ENCODE results near the gene BIVM. TPM values are rescaled to one million over a fixed set of nuclear protein-coding genes. Genes with fewer than 3 reads are reported as not detected.

BIVM gene
- total and polyA plus RNA-seq, 2 experiments from 2014 or later: 3.2 to 4.2 TPM

- peaks cover 5% of the 10 kb centered on the region; the same call in 1 of the 3 replicates for H3K9me3 Mint-ChIP-seq
- ATAC-seq: no peak
- no peak overlapping the region for H3K27ac Mint-ChIP-seq
Observed at GRCh38 chr13:102814025-102814607, 15.2 kb downstream of the BIVM start.

More at GRCh38 chr13:102814025-102814607, 15.2 kb downstream of the BIVM start:
- Histone ChIP-seq H3K36me3 (ENCODE audit: insufficient read depth) (no peaks in the 10 kb centered on the region), H3K79me2 (replicated peaks; ENCODE audit: insufficient read depth) (no peaks in the 10 kb centered on the region), H3K27ac (ENCODE audit: low read depth) (no peak overlapping the region), H3K4me1 (ENCODE audit: insufficient read depth) (no peaks in the 10 kb centered on the region), H3K27me3 (ENCODE audit: insufficient read depth) (no peaks in the 10 kb centered on the region), H3K9me2 (ENCODE audit: insufficient read depth) (no peaks in the 10 kb centered on the region), H3K4me3 (no peak overlapping the region), H3F3A (replicated peaks; ENCODE audit: low read depth) (no peaks in the 10 kb centered on the region), H4K20me1 (replicated peaks; ENCODE audit: insufficient read depth) (no peaks in the 10 kb centered on the region), H2AFZ (no peak overlapping the region), H3K4me2 (no peak overlapping the region)
- Mint-ChIP-seq H3K36me3 (ENCODE audit: low read depth) (peaks cover 10% of the 10 kb centered on the region; the same call in 2 of the 3 replicates), H3K27me3 (ENCODE audit: insufficient read depth, low read depth, poor library complexity) (no peaks in the 10 kb centered on the region), H3K4me1 (0 out of 3 replicates have a peak, but pooled peaks cover 3% of the 10 kb centered on the region), H3K4me3 (no peak overlapping the region)
- TF ChIP-seq, protein P1, sequence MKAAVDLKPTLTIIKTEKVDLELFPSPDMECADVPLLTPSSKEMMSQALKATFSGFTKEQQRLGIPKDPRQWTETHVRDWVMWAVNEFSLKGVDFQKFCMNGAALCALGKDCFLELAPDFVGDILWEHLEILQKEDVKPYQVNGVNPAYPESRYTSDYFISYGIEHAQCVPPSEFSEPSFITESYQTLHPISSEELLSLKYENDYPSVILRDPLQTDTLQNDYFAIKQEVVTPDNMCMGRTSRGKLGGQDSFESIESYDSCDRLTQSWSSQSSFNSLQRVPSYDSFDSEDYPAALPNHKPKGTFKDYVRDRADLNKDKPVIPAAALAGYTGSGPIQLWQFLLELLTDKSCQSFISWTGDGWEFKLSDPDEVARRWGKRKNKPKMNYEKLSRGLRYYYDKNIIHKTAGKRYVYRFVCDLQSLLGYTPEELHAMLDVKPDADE (IDR thresholded peaks at IDR 0.05): no peak
- no peak for TF ChIP-seq CREB1 (CRISPR knock-in tag; IDR thresholded peaks at IDR 0.05; ENCODE audit: low read depth)
- no peak for TF ChIP-seq NANOG (IDR thresholded peaks at IDR 0.05; ENCODE audit: borderline replicate concordance)
- TF ChIP-seq EZH2phosphoT487 (IDR thresholded peaks at IDR 0.05; ENCODE audit: unreplicated experiment): no peak
- TF ChIP-seq JUNB (IDR thresholded peaks at IDR 0.05; ENCODE audit: unreplicated experiment): no peak
- TF ChIP-seq, protein P2, sequence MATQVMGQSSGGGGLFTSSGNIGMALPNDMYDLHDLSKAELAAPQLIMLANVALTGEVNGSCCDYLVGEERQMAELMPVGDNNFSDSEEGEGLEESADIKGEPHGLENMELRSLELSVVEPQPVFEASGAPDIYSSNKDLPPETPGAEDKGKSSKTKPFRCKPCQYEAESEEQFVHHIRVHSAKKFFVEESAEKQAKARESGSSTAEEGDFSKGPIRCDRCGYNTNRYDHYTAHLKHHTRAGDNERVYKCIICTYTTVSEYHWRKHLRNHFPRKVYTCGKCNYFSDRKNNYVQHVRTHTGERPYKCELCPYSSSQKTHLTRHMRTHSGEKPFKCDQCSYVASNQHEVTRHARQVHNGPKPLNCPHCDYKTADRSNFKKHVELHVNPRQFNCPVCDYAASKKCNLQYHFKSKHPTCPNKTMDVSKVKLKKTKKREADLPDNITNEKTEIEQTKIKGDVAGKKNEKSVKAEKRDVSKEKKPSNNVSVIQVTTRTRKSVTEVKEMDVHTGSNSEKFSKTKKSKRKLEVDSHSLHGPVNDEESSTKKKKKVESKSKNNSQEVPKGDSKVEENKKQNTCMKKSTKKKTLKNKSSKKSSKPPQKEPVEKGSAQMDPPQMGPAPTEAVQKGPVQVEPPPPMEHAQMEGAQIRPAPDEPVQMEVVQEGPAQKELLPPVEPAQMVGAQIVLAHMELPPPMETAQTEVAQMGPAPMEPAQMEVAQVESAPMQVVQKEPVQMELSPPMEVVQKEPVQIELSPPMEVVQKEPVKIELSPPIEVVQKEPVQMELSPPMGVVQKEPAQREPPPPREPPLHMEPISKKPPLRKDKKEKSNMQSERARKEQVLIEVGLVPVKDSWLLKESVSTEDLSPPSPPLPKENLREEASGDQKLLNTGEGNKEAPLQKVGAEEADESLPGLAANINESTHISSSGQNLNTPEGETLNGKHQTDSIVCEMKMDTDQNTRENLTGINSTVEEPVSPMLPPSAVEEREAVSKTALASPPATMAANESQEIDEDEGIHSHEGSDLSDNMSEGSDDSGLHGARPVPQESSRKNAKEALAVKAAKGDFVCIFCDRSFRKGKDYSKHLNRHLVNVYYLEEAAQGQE (IDR thresholded peaks at IDR 0.05; ENCODE audit: unreplicated experiment): no peak
- no peak for TF ChIP-seq ZNF114 (CRISPR knock-in tag; IDR thresholded peaks at IDR 0.05)
- TF ChIP-seq STAT1 (IDR thresholded peaks at IDR 0.05; ENCODE audit: unreplicated experiment): no peak
- no peak for TF ChIP-seq EZH2 (IDR thresholded peaks at IDR 0.05; ENCODE audit: low read depth, unreplicated experiment)
- TF ChIP-seq, protein P3, sequence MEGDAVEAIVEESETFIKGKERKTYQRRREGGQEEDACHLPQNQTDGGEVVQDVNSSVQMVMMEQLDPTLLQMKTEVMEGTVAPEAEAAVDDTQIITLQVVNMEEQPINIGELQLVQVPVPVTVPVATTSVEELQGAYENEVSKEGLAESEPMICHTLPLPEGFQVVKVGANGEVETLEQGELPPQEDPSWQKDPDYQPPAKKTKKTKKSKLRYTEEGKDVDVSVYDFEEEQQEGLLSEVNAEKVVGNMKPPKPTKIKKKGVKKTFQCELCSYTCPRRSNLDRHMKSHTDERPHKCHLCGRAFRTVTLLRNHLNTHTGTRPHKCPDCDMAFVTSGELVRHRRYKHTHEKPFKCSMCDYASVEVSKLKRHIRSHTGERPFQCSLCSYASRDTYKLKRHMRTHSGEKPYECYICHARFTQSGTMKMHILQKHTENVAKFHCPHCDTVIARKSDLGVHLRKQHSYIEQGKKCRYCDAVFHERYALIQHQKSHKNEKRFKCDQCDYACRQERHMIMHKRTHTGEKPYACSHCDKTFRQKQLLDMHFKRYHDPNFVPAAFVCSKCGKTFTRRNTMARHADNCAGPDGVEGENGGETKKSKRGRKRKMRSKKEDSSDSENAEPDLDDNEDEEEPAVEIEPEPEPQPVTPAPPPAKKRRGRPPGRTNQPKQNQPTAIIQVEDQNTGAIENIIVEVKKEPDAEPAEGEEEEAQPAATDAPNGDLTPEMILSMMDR (conservative IDR thresholded peaks at IDR 0.05; ENCODE audit: low read depth in 2 of 2): no peak
- TF ChIP-seq ZNF462 (CRISPR knock-in tag; IDR thresholded peaks at IDR 0.05): no peak
- TF ChIP-seq ZNF331 (CRISPR knock-in tag; IDR thresholded peaks at IDR 0.05; ENCODE audit: low read depth): no peak
- no peak for TF ChIP-seq POLR2AphosphoS5 (IDR thresholded peaks at IDR 0.05; ENCODE audit: low read depth)
- no peak for DNase-seq (ENCODE audit: low spot score)
